WERI-Rb-1 (cell line): ENCODE measurements around the gene MAP2K2.

ENCODE experiments used
- DNase-seq: peaks from one replicate; pipeline ENCODE4 v3.0.0-alpha.2; 2020
- H3K27ac ChIP-seq: fragments of 250-450 bp; sonication (Bioruptor Pico); 2 replicates; pipeline ENCODE4 v1.5.1; 2020; ENCODE audit warnings: mild to moderate bottlenecking, moderate library complexity
- H3K27me3 ChIP-seq: fragments of 250-450 bp; sonication (Bioruptor Pico); 2 replicates; pipeline ENCODE4 v1.5.1; 2021; ENCODE audit warnings: mild to moderate bottlenecking, low read depth, moderate library complexity; ENCODE audit not compliant: insufficient read depth, severe bottlenecking
- H3K36me3 ChIP-seq: fragments of 250-450 bp; sonication (Bioruptor Pico); 2 replicates; pipeline ENCODE4 v1.5.1; 2020; ENCODE audit warnings: mild to moderate bottlenecking, moderate library complexity
- H3K4me3 ChIP-seq: 2 replicates; pipeline ENCODE4 v1.5.1; 2011; ENCODE audit warnings: low read depth, mild to moderate bottlenecking, control low read depth, low read length
- H3K9me3 ChIP-seq: fragments of 250-450 bp; sonication (Bioruptor Pico); 2 replicates; pipeline ENCODE4 v1.5.1; 2021; ENCODE audit warnings: mild to moderate bottlenecking, moderate library complexity; ENCODE audit not compliant: severe bottlenecking
- TF ChIP-seq, protein P1 (sequence below): IDR thresholded peaks from 2 replicates; pipeline ENCODE4 v1.5.1; 2011; ENCODE audit warnings: low read depth, mild to moderate bottlenecking, control low read depth, inconsistent platforms, low read length

Gene MAP2K2

DNA sequence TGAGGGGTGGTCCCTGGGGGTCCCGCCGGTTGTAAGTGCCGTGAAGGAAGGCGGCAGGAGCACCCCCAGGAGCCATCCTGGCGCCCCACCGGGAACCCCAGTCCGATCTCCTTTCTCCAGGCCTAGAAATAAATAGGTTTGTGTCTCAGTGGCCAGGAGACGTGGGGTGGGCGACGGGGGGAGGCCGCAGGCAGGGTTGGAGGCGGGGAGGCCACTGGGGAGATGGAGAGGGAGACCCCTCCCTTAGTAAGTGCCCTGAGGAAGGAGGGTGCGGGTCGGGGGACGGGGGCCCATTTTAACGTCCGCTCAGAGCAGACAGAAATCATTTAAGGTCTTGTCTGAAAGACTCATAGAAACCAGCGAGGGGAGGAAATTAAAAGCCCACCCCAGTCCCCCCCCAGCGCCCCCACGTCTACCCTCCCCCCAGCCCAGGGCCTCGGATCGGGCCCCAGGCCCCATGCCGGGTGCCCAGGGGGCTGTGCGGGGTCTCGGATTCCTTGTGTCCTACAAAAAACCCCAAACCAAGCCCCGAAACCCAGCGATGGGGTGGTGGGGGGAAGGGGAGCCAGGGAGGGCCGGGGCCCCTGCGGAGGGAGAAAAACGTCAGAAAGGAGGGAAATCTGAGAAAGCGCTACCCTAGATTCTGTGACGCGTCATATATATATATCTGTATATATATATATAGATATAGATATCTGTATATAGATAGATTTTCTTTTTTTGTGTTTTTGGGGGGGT, 76.8 kb downstream of the MAP2K2 start:
- TF ChIP-seq, protein P1, sequence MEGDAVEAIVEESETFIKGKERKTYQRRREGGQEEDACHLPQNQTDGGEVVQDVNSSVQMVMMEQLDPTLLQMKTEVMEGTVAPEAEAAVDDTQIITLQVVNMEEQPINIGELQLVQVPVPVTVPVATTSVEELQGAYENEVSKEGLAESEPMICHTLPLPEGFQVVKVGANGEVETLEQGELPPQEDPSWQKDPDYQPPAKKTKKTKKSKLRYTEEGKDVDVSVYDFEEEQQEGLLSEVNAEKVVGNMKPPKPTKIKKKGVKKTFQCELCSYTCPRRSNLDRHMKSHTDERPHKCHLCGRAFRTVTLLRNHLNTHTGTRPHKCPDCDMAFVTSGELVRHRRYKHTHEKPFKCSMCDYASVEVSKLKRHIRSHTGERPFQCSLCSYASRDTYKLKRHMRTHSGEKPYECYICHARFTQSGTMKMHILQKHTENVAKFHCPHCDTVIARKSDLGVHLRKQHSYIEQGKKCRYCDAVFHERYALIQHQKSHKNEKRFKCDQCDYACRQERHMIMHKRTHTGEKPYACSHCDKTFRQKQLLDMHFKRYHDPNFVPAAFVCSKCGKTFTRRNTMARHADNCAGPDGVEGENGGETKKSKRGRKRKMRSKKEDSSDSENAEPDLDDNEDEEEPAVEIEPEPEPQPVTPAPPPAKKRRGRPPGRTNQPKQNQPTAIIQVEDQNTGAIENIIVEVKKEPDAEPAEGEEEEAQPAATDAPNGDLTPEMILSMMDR = no peak
- peaks cover 43% of the 10 kb centered on the region for H3K36me3 ChIP-seq
- DNase-seq = no peak
- H3K4me3 ChIP-seq = no peak overlapping the region
- no peak overlapping the region for H3K27ac ChIP-seq
- H3K9me3 ChIP-seq = no peaks in the 10 kb centered on the region
- no peaks in the 10 kb centered on the region for H3K27me3 ChIP-seq

- Histone ChIP-seq H3K27ac (no peak overlapping the region), H3K4me3 (no peak overlapping the region), H3K27me3 (no peaks in the 10 kb centered on the region), H3K36me3 (peaks cover 35% of the 10 kb centered on the region), H3K9me3 (no peaks in the 10 kb centered on the region)
- DNase-seq = no peak
- TF ChIP-seq, protein P1 = no peak
Observed at GRCh38 chr19:4046362-4046691, 77.6 kb downstream of the MAP2K2 start.

DNA sequence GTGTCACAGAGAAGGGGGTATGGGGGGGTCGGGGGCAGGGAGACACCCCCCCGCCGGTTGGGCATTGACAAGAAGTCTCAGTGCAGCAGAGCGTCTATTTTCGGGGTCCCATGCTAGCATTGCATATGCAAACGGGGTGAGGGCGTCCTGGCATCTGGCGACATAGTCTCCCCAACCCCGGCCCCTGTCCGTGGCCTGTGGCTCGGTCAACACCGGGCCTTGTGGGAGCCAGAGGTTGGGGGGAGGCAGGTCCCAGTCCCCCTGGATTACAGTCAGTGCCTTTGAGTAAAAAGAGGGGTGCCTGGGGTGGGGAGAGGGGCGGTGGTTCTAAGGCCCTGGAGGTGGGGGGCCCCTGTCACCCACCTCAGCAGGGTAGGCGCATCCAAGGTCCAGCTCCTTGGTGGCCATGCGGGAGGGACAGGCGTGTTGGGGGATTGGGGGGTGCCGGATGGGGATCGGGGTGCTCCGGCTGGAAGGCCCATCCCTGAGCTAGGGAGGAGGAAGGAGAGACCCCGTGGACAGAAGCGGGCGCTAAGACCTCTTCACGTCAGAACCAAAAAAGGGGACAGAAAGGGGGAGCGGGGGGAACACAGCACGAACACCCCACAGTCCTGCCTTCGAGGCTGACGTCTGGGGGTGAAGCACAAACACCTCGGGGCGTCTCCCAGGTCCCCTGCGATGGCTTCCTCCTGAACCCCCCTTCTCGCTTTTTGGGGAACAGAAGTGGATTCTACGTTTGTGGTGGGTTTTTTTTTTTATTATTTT, 78.1 kb downstream of the MAP2K2 start:
- Histone ChIP-seq H3K36me3 (peaks cover 31% of the 10 kb centered on the region), H3K4me3 (no peak overlapping the region)
- TF ChIP-seq, protein P1 = no peak

DNA sequence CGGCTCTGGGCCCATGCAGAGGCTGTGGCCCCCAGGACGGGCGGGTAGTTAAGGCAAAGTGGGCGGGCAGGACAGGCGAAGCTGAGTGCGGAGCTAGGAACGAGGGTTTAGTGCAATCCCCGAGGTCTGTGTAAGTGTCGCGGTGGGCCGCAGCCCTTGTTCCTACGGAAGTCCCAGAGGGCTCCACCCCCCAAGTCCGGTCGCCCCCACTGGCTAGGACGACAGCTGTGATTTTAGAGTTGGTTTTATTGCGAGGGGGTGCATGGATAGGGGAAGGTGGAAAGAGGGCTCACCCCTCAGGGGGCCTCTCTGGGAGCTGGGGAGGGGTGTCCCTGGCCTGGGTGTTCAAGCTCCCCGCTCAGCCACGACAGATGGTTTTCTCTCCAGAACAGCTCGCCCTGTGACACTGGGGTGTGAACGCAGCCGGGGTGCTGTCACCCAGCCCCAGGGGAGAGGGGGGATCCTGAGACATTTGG, 78.9 kb downstream of the MAP2K2 start:
- DNase-seq = peak; percentile 47
- Histone ChIP-seq H3K4me3 (no peak overlapping the region), H3K36me3 (peaks cover 24% of the 10 kb centered on the region), H3K9me3 (no peaks in the 10 kb centered on the region), H3K27me3 (no peaks in the 10 kb centered on the region), H3K27ac (peak overlapping the region; percentile 70)
- TF ChIP-seq, protein P1 = no peak

More for the DNA sequence above, 78.1 kb downstream of the MAP2K2 start:
- Histone ChIP-seq H3K9me3 (no peaks in the 10 kb centered on the region), H3K27ac (peak overlapping the region; percentile 70), H3K27me3 (no peaks in the 10 kb centered on the region)
- DNase-seq = no peak

GRCh38 chr19:4043966-4044715, 79.8 kb downstream of the MAP2K2 start:
- H3K36me3 ChIP-seq = peaks cover 15% of the 10 kb centered on the region
- H3K4me3 ChIP-seq = no peak overlapping the region
- DNase-seq = no peak
- no peak overlapping the region for H3K27ac ChIP-seq
- H3K27me3 ChIP-seq = no peaks in the 10 kb centered on the region
- TF ChIP-seq, protein P1 = no peak
- no peaks in the 10 kb centered on the region for H3K9me3 ChIP-seq
